GM21737 (cell line): ENCODE results near the gene SYT1.
A peak's percentile ranks its signal among the peaks of the same experiment; 100 is the strongest.

Experiments
- ATAC-seq: cut with Tn5 transposase; IDR thresholded peaks from one replicate; pipeline ENCODE4 v1.9.1; 2021; ENCODE audit warnings: mild to moderate bottlenecking, moderate library complexity; ENCODE audit not compliant: unreplicated experiment

SYT1 gene

DNA sequence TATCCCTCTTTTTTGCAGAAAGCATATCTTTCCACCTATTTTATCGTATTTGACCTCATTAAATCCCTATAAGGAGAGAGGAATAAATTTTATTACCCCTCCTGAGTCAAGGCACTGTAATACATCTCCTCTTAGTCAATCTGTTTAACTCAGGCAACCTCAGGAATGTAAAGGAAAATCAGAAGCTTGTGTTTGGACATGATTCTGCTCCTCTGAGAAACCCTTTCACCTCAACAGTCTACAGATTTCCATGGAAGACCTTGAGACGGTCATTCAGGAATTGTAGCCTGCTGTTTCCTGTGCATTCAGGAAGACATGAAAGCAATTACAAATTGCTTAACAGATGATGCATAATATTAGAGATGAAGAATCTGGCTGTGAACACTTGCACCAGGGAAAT, 465.4 kb downstream of the SYT1 start:
- ATAC-seq = no peak

DNA sequence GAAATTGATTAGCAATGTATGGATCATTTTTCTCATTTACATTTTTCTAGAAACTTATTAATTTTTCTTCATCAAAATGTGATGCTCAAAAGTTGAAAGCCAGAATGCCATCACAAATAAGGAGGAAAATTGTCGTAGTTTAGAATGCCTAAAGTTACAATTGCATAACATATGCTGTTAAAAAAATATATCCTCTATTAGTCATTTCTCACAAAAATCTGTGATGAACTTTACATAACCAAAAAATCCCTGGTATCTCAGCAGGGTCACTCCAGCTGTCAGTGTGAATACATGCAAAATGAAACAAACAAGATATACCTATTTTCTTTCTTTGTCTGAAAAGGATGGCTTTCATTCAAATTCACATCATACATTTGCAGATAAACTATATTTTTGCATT, 467.3 kb downstream of the SYT1 start:
- ATAC-seq = no peak

DNA sequence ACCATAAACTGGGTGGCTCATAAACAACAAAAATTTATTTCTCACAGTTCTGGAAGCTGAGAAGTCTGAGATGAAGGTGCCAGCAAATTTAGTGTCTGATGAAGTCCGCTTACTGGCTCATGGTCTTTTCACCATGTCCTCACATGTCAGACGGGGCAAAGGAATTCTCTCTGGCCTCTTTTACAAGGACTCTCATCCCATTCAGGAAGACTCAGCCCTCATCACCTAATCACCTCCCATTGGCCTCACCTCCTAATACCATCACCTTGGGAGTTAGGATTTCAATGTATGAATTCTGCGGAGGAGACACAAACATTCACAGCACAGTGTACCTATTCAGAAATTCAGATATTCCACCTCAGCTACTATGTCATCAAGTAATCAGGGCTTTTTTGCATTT, 468.6 kb downstream of the SYT1 start:
- ATAC-seq = no peak

- no peak for ATAC-seq
Observed at GRCh38 chr12:79337662-79338290, 473.2 kb downstream of the SYT1 start.

- ATAC-seq = peak; percentile 80
Observed at GRCh38 chr12:79344855-79345847, 480.6 kb downstream of the SYT1 start.

DNA sequence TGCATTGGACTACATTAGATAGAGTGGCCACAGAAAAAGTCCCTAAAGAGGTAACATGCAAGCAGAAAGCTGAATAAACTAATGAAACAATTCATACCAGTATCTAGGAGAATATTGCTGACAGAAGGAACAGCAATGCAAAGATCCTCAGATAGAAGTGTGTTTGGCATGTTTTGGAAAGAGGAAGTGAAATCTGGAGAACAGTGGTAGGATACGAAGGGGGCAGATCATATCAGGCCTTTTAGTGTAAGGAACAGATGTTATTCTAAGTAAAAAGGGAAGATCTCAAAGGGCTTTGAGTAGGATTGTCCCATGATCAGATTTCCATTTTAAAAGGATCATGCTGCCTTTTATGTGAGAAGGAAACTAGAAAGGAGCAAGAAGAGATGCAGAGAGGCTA, 483.3 kb downstream of the SYT1 start:
- ATAC-seq = no peak

- ATAC-seq = no peak
Observed at GRCh38 chr12:79351251-79351650, 486.7 kb downstream of the SYT1 start.

GRCh38 chr12:79356216-79356615, 491.6 kb downstream of the SYT1 start:
- no peak for ATAC-seq

DNA sequence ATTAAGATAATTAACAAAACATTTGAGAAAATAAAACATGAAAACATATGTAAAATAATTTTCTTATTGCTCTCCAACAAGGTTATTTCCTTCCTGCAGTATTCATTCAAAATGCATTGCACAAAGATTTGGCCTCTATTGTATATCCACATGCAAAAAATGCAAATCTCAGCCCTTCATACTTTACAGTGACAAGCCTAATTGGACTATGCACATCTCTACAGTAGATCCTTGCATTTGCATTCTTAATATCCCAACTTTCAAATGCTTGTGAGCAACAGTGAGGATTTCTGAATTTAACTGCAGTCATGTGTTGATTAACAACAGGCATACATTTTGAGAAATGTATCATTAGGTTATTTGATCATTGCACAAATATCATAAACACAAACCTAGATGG, 492.5 kb downstream of the SYT1 start:
- no peak for ATAC-seq

DNA sequence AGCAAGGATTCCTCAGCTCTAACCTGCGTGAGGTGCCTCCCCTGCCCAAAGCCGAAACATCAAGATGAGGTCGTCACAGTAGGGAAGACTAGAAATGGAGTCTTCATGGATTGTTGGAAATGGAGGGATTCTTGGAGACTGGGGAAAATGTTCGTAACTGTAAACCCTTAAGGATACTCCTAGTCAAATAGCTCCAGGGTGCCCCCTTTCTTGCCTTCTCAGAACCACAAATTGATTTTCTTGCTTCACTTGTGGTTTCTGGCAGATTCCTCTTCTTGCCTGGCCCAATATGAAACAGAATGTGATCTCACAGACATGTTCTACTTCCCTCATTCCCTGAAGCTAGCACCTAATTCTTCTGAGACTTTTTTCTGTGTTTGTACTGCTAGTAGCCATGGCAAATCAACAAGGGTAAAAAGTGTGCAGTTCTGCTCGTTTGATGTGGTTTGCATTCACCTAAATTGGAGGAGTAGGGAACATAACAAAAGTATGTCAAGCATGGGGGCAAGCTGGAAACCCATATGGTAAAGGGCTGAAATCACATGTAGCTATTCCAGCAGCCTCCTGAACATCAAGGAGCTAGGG, 494.2 kb downstream of the SYT1 start:
- ATAC-seq = no peak

GRCh38 chr12:79360286-79360685, 495.7 kb downstream of the SYT1 start:
- ATAC-seq = no peak

DNA sequence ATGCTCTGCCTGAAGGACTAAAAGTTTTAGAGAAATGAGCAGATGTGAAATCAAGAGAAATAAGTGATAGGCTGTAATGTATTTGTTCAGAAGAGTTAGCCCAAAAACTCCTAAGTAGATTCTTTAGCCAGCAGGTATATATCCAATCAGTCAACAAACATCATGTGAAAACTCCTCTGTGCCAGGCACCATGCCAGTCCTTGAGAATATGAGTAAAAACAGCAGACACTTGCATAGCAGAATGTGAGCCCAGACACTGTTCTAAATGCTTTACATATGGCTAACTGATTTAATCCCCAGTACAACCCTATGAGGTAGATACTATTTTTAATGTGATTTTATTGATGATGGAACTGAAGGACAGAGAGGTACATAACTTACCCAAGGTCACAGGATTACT, 496.4 kb downstream of the SYT1 start:
- no peak for ATAC-seq

DNA sequence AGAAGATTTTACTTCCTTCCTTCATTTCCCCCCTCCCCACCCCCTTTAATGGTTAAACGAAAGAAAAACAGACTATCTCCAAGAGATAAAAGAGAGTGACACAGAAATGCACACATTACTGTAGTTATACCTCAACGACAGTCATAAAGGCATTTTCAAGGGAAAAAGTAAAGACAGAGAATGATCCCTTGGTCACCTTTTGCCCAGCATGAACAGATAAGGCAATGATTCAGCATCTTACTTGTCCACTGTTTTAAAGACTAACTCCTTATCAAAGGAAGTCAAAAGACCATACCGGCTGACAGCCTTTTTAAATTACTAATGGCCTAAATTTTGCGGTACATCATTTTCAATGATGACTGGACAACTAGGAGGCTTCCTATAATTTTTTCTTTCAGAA, 499.6 kb downstream of the SYT1 start:
- no peak for ATAC-seq

DNA sequence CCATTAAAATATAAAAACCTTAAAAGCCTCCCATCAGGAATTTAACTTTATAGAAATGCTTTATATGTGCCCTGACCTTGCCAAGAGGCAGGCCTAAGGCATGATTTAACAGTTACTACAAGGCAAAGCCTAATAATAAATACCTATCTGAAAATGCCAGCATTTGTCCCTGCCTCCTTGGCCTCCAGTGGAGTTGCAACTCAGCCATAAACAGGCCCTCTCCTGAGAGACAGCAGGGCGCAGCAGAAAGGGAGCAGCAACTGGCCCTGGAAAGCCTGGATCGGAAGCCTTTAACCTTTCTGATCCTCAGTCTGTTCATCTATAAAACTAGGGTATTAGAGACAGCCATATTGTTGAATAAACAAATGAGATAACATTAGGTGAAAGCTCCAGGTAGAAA, 501.8 kb downstream of the SYT1 start:
- no peak for ATAC-seq

DNA sequence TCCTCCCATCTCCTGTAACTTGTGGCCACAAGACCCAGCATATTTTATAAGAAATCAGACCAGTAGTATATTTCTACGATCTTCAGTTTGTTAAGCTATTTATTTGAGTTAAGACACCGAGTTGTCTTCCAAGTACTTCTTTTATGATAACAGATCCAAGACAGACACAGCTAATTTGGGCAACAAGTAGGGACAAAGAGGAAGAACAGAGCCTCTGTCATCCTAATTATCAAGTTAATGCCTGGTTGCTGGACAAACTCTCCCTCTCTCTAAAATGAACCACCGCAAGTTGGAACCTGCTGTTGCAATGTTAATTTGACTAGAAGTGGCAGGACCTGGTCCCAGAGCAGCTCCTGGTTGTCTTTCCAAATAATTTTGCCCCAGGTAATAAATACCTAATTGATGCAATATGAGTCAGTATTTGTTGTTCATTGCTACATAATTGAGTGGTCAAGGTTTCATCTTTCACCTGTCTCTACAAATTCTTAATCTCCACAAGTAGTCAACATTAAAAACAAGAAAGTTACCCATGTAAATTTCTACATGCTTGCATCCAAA, 502.5 kb downstream of the SYT1 start:
- ATAC-seq = no peak

GRCh38 chr12:79370021-79370420, 505.4 kb downstream of the SYT1 start:
- ATAC-seq = no peak

DNA sequence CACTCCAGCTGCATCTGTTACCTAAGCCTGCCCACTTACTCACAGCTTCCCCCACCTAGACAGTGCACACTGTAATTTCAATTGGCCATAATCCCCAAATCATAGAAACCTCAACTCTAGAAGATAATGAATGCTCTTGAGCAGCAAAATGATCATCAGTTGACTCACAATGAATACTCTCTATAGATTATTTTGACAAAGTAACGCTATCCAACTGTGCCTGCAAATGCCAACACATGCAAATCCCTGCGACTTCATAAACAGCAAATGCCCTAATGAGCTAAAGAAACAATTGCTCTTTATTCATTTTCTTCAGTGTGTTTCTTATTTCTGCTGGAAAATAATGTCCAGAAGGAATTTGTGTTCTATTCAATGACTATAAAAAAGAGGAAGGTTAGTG, 506.7 kb downstream of the SYT1 start:
- ATAC-seq = no peak

- peak; percentile 83 for ATAC-seq
Observed at GRCh38 chr12:79373896-79374499, 509.4 kb downstream of the SYT1 start.

DNA sequence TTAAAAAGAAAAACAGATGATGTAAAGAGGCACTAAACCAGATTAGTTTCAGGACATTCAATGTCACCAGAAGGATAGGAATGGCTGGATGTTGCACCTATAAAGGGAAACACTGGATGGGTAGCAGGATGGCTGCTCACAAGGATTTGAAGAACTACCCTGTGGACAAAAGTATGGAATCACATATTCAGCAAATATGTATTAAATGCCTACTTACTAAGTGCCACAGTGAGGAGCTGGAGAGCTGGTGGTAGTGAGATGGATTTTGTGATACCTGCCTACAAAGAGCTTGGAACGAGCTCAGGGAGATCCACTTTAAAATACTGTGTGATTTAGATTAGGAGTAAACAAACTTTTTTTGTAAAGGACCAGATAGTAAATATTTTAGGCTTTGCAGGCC, 510.0 kb downstream of the SYT1 start:
- ATAC-seq = no peak

- ATAC-seq = no peak
Observed at GRCh38 chr12:79375050-79375449, 510.5 kb downstream of the SYT1 start.

DNA sequence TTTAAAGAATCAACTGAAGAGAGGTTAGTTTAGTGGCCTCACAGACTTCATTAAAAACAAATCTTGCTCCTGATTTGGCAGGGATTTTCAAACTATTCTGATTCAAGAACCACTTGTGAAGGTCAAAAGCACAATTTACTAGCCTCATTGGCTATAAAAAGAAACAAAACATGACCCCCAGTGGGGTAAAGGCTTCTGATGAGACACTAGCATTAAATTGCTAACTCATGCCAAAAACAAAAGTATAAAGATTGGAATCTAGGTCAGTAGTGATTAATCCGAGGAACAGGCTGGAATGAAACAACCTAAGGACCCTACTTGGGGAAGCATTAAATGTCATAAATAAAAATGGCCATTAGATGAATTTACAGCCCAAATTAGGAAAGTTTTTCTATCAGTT, 513.9 kb downstream of the SYT1 start:
- no peak for ATAC-seq
